ENCODE results near the gene SLC25A33. TPM values are rescaled to one million over a fixed set of nuclear protein-coding genes. Genes with fewer than 3 reads are reported as not detected.
"Not testable (repeated sequence)": the region's sequence is repeated elsewhere in the genome, so short reads cannot be mapped to it uniquely, and the experiment has no call there.

SLC25A33 gene
- total and polyA plus RNA-seq, 2 donors: 2.8 to 3.7 TPM

- DNase-seq (ENCODE audit: extremely low spot score): no peak
- Histone ChIP-seq H3K27ac (ENCODE audit: low read depth) (no peak overlapping the region), H3K36me3 (ENCODE audit: insufficient read depth) (no peaks in the 10 kb centered on the region), H3K4me1 (ENCODE audit: insufficient read depth) (no peaks in the 10 kb centered on the region), H3K4me3 (ENCODE audit: low read depth, low read length) (no peak overlapping the region)
- 92% methylated on average over 4 of the region's 4 CpGs for WGBS
These were observed 14.5 kb downstream of the SLC25A33 start for GRCh38 chr1:9553736-9554144.

- DNase-seq (ENCODE audit: extremely low spot score): no peak
- 95% methylated on average over 4 of the region's 4 CpGs for WGBS
- no peak overlapping the region for H3K27ac ChIP-seq (ENCODE audit: low read depth)
- H3K36me3 ChIP-seq (ENCODE audit: insufficient read depth): no peaks in the 10 kb centered on the region
- no peak overlapping the region for H3K4me3 ChIP-seq (ENCODE audit: low read depth, low read length)
- H3K4me1 ChIP-seq (ENCODE audit: insufficient read depth): no peaks in the 10 kb centered on the region
These were observed 16.7 kb downstream of the SLC25A33 start for GRCh38 chr1:9555942-9556341.

- H3K4me3 ChIP-seq (ENCODE audit: low read depth, low read length): no peak overlapping the region
- H3K27ac ChIP-seq (ENCODE audit: low read depth): no peak overlapping the region
- H3K36me3 ChIP-seq (ENCODE audit: insufficient read depth): no peaks in the 10 kb centered on the region
- WGBS: 94% methylated on average over 5 of the region's 5 CpGs
- no peak for DNase-seq (ENCODE audit: extremely low spot score)
- no peaks in the 10 kb centered on the region for H3K4me1 ChIP-seq (ENCODE audit: insufficient read depth)
These were observed 18.4 kb downstream of the SLC25A33 start for GRCh38 chr1:9557624-9558023.

- WGBS: 64% methylated on average over 6 of the region's 6 CpGs
- H3K4me1 ChIP-seq (ENCODE audit: insufficient read depth): no peaks in the 10 kb centered on the region
- DNase-seq (ENCODE audit: extremely low spot score): no peak
- no peak overlapping the region for H3K4me3 ChIP-seq (ENCODE audit: low read depth, low read length)
- H3K27ac ChIP-seq (ENCODE audit: low read depth): no peak overlapping the region
- H3K36me3 ChIP-seq (ENCODE audit: insufficient read depth): no peaks in the 10 kb centered on the region
These were observed 19.1 kb downstream of the SLC25A33 start for GRCh38 chr1:9558271-9558945.

- H3K4me1 ChIP-seq (ENCODE audit: insufficient read depth): no peaks in the 10 kb centered on the region
- DNase-seq (ENCODE audit: extremely low spot score): no peak
- no peak overlapping the region for H3K27ac ChIP-seq (ENCODE audit: low read depth)
- no peaks in the 10 kb centered on the region for H3K36me3 ChIP-seq (ENCODE audit: insufficient read depth)
- H3K4me3 ChIP-seq (ENCODE audit: low read depth, low read length): no peak overlapping the region
- 74% methylated on average over 11 of the region's 11 CpGs for WGBS
These were observed 19.8 kb downstream of the SLC25A33 start for GRCh38 chr1:9558946-9559545.

GRCh38 chr1:9559673-9560072 lies 20.4 kb downstream of the SLC25A33 start:
- H3K4me1 ChIP-seq (ENCODE audit: insufficient read depth): no peaks in the 10 kb centered on the region
- H3K4me3 ChIP-seq (ENCODE audit: low read depth, low read length): no peak overlapping the region
- H3K27ac ChIP-seq (ENCODE audit: low read depth): no peak overlapping the region
- 74% methylated on average over 5 of the region's 5 CpGs for WGBS
- no peak for DNase-seq (ENCODE audit: extremely low spot score)
- H3K36me3 ChIP-seq (ENCODE audit: insufficient read depth): no peaks in the 10 kb centered on the region

GRCh38 chr1:9560090-9560489 lies 20.8 kb downstream of the SLC25A33 start:
- H3K4me3 ChIP-seq (ENCODE audit: low read depth, low read length); H3K4me1 ChIP-seq (ENCODE audit: insufficient read depth); DNase-seq (ENCODE audit: extremely low spot score); H3K27ac ChIP-seq (ENCODE audit: low read depth); H3K36me3 ChIP-seq (ENCODE audit: insufficient read depth): not testable (repeated sequence)
- 94% methylated on average over 17 of the region's 17 CpGs for WGBS

- H3K36me3 ChIP-seq (ENCODE audit: insufficient read depth): no peaks in the 10 kb centered on the region
- H3K4me1 ChIP-seq (ENCODE audit: insufficient read depth): no peaks in the 10 kb centered on the region
- DNase-seq (ENCODE audit: extremely low spot score): no peak
- no peak overlapping the region for H3K27ac ChIP-seq (ENCODE audit: low read depth)
- H3K4me3 ChIP-seq (ENCODE audit: low read depth, low read length): no peak overlapping the region
- 14% methylated on average over 3 of the region's 3 CpGs for WGBS
These were observed 22.2 kb downstream of the SLC25A33 start for GRCh38 chr1:9561429-9561828.

- Histone ChIP-seq H3K4me3 (ENCODE audit: low read depth, low read length) (no peak overlapping the region), H3K27ac (ENCODE audit: low read depth) (no peak overlapping the region), H3K36me3 (ENCODE audit: insufficient read depth) (no peaks in the 10 kb centered on the region), H3K4me1 (ENCODE audit: insufficient read depth) (no peaks in the 10 kb centered on the region)
- DNase-seq (ENCODE audit: extremely low spot score): no peak
- 60% methylated on average over 1 of the region's 1 CpG for WGBS
These were observed 30.0 kb downstream of the SLC25A33 start for GRCh38 chr1:9569267-9569666.

- H3K36me3 ChIP-seq (ENCODE audit: insufficient read depth); H3K4me1 ChIP-seq (ENCODE audit: insufficient read depth); DNase-seq (ENCODE audit: extremely low spot score); H3K4me3 ChIP-seq (ENCODE audit: low read depth, low read length); H3K27ac ChIP-seq (ENCODE audit: low read depth): not testable (repeated sequence)
- WGBS: 88% methylated on average over 16 of the region's 16 CpGs
These were observed 31.7 kb downstream of the SLC25A33 start for GRCh38 chr1:9570886-9571529.

- H3K36me3 ChIP-seq (ENCODE audit: insufficient read depth): no peaks in the 10 kb centered on the region
- H3K27ac ChIP-seq (ENCODE audit: low read depth): no peak overlapping the region
- 71% methylated on average over 2 of the region's 2 CpGs for WGBS
- no peak overlapping the region for H3K4me3 ChIP-seq (ENCODE audit: low read depth, low read length)
- no peaks in the 10 kb centered on the region for H3K4me1 ChIP-seq (ENCODE audit: insufficient read depth)
- no peak for DNase-seq (ENCODE audit: extremely low spot score)
These were observed 34.5 kb downstream of the SLC25A33 start for GRCh38 chr1:9573723-9574122.

- peaks cover 3% of the 10 kb centered on the region for H3K36me3 ChIP-seq (ENCODE audit: insufficient read depth)
- 94% methylated on average over 6 of the region's 6 CpGs for WGBS
- H3K4me1 ChIP-seq (ENCODE audit: insufficient read depth): no peaks in the 10 kb centered on the region
- DNase-seq (ENCODE audit: extremely low spot score): no peak
- H3K27ac ChIP-seq (ENCODE audit: low read depth): no peak overlapping the region
- H3K4me3 ChIP-seq (ENCODE audit: low read depth, low read length): no peak overlapping the region
These were observed 36.2 kb downstream of the SLC25A33 start for GRCh38 chr1:9575486-9575885.

GRCh38 chr1:9576903-9577302 lies 37.6 kb downstream of the SLC25A33 start:
- DNase-seq (ENCODE audit: extremely low spot score): no peak
- Histone ChIP-seq H3K4me3 (ENCODE audit: low read depth, low read length) (no peak overlapping the region), H3K36me3 (ENCODE audit: insufficient read depth) (peaks cover 3% of the 10 kb centered on the region), H3K27ac (ENCODE audit: low read depth) (no peak overlapping the region), H3K4me1 (ENCODE audit: insufficient read depth) (no peaks in the 10 kb centered on the region)
- 93% methylated on average over 6 of the region's 6 CpGs for WGBS

GRCh38 chr1:9577423-9577822 lies 38.2 kb downstream of the SLC25A33 start:
- Histone ChIP-seq H3K4me1 (ENCODE audit: insufficient read depth) (no peaks in the 10 kb centered on the region), H3K36me3 (ENCODE audit: insufficient read depth) (peaks cover 3% of the 10 kb centered on the region), H3K4me3 (ENCODE audit: low read depth, low read length) (no peak overlapping the region), H3K27ac (ENCODE audit: low read depth) (no peak overlapping the region)
- no peak for DNase-seq (ENCODE audit: extremely low spot score)
- 97% methylated on average over 5 of the region's 5 CpGs for WGBS
